KMS-11 (cell line): ENCODE measurements around the gene LRTM1.

Experiments used
- H2AFZ ChIP-seq: fragments of 200-600 bp; sonication (generic); 2 replicates; pipeline ENCODE4 v1.6.1; 2016; ENCODE audit warnings: antibody characterized with exemption, mixed run types, low read depth
- H3K27ac ChIP-seq: fragments of 200-600 bp; sonication (generic); 2 replicates; pipeline ENCODE4 v1.6.1; 2016; ENCODE audit warnings: mild to moderate bottlenecking, mixed run types
- H3K27me3 ChIP-seq: fragments of 200-600 bp; sonication (generic); 2 replicates; pipeline ENCODE4 v1.6.1; 2017; ENCODE audit warnings: mild to moderate bottlenecking, low read depth, mixed run types, moderate library complexity; ENCODE audit not compliant: insufficient read depth
- H3K36me3 ChIP-seq: fragments of 200-600 bp; sonication (generic); 2 replicates; pipeline ENCODE4 v1.6.1; 2017; ENCODE audit warnings: mild to moderate bottlenecking, mixed run types; ENCODE audit not compliant: insufficient read depth
- H3K4me1 ChIP-seq: fragments of 200-600 bp; sonication (generic); 2 replicates; pipeline ENCODE4 v1.6.1; 2016; ENCODE audit warnings: mild to moderate bottlenecking, low read depth, mixed run types; ENCODE audit not compliant: poor library complexity, severe bottlenecking
- H3K4me2 ChIP-seq: fragments of 200-600 bp; sonication (generic); 2 replicates; pipeline ENCODE4 v1.7.0; 2016; ENCODE audit warnings: mild to moderate bottlenecking, mixed run types
- H3K4me3 ChIP-seq: fragments of 200-600 bp; sonication (generic); IDR thresholded peaks from 2 replicates; pipeline ENCODE4 v1.6.1; 2017; ENCODE audit warnings: low read depth, low read length, mixed read lengths; ENCODE audit not compliant: insufficient read depth
- H3K79me2 ChIP-seq: fragments of 200-600 bp; sonication (generic); 2 replicates; pipeline ENCODE4 v1.6.1; 2016; ENCODE audit warnings: low read depth, mixed run types; ENCODE audit not compliant: insufficient read depth
- H3K9ac ChIP-seq: fragments of 200-600 bp; sonication (generic); 2 replicates; pipeline ENCODE4 v1.6.1; 2016; ENCODE audit warnings: mild to moderate bottlenecking, mixed run types
- H4K20me1 ChIP-seq: fragments of 200-600 bp; sonication (generic); 2 replicates; pipeline ENCODE4 v1.6.1; 2016; ENCODE audit warnings: mild to moderate bottlenecking, mixed run types; ENCODE audit not compliant: insufficient read depth
- TF ChIP-seq, protein P1 (sequence below): fragments of 200-600 bp; sonication (generic); conservative IDR thresholded peaks from 2 replicates; pipeline ENCODE4 v1.6.1; 2017; ENCODE audit warnings: low read depth, mild to moderate bottlenecking, antibody characterized with exemption, low read length, moderate library complexity, mixed read lengths

LRTM1 gene

DNA sequence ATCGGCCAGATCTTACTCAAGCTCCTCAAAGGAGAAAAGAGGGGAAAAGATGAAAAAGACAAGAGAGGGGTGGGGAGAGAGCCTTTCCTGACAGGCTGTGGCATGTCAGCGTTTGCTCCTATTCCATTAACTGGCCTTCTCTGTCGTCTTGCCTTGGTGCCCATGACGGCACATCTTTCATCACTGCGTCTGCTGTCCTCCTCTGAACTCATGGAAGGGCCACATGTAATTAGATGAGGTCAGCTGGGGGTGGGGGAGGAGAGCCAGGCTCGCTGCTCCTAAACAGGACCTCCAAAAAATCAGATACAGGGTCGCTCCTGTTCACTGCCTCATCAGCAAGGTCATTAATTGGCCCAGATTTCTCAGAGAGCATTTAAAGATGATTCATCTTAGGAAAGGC lies 49.7 kb downstream of the LRTM1 start:
- Histone ChIP-seq H3K4me1 (no peaks in the 10 kb centered on the region), H4K20me1 (no peaks in the 10 kb centered on the region), H3K27ac (no peak overlapping the region), H3K36me3 (no peaks in the 10 kb centered on the region), H2AFZ (no peak overlapping the region), H3K79me2 (no peaks in the 10 kb centered on the region), H3K9ac (no peak overlapping the region), H3K27me3 (no peaks in the 10 kb centered on the region), H3K4me3 (no peak overlapping the region), H3K4me2 (no peak overlapping the region)
- TF ChIP-seq, protein P1, sequence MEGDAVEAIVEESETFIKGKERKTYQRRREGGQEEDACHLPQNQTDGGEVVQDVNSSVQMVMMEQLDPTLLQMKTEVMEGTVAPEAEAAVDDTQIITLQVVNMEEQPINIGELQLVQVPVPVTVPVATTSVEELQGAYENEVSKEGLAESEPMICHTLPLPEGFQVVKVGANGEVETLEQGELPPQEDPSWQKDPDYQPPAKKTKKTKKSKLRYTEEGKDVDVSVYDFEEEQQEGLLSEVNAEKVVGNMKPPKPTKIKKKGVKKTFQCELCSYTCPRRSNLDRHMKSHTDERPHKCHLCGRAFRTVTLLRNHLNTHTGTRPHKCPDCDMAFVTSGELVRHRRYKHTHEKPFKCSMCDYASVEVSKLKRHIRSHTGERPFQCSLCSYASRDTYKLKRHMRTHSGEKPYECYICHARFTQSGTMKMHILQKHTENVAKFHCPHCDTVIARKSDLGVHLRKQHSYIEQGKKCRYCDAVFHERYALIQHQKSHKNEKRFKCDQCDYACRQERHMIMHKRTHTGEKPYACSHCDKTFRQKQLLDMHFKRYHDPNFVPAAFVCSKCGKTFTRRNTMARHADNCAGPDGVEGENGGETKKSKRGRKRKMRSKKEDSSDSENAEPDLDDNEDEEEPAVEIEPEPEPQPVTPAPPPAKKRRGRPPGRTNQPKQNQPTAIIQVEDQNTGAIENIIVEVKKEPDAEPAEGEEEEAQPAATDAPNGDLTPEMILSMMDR: no peak

DNA sequence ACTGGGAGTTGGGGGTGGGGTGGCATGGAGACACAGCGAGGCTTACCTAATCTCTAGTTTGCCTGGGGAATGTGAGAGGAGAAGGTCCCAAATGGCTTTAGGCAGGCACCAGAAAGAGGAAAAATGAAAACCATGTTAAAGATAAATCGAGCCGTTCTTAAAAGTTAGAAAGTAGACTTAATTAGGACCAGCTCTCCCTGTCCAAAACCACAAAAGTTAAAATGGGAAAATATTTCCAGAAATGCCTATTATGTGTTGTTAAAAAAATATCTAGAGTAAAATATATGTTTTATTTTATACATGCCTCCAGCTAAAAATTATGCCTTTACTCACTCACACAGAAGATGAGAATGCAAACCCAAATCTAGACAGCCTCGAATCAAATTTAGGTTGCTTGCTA lies 50.1 kb downstream of the LRTM1 start:
- Histone ChIP-seq H3K4me2 (no peak overlapping the region), H3K4me3 (no peak overlapping the region), H2AFZ (no peak overlapping the region), H3K27ac (no peak overlapping the region), H3K79me2 (no peaks in the 10 kb centered on the region), H4K20me1 (no peaks in the 10 kb centered on the region), H3K36me3 (no peaks in the 10 kb centered on the region), H3K4me1 (no peaks in the 10 kb centered on the region), H3K9ac (no peak overlapping the region), H3K27me3 (no peaks in the 10 kb centered on the region)
- TF ChIP-seq, protein P1: no peak

DNA sequence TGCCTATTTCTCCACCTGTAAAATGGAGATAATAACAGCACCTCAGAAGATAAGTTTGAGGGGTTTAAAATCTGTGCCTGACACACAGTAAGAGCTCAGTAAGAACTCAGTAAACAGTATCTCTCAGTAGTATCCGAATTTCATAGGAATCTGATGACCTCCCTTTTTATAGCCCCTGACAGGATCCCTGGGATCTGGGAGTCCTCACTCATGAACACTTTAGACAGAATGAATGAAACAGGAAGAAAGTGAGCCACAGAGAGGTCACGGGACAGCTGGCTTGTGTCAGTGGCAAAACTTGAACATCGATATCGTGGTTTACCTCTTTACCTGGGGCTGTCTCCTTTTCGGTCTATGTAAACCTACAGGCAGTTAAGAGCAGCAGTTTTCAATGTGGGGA lies 51.2 kb downstream of the LRTM1 start:
- Histone ChIP-seq H3K4me3 (no peak overlapping the region), H3K27ac (no peak overlapping the region), H3K4me2 (no peak overlapping the region), H3K9ac (no peak overlapping the region), H3K27me3 (no peaks in the 10 kb centered on the region), H4K20me1 (no peaks in the 10 kb centered on the region), H2AFZ (no peak overlapping the region), H3K4me1 (no peaks in the 10 kb centered on the region), H3K79me2 (no peaks in the 10 kb centered on the region), H3K36me3 (no peaks in the 10 kb centered on the region)
- TF ChIP-seq, protein P1: no peak

DNA sequence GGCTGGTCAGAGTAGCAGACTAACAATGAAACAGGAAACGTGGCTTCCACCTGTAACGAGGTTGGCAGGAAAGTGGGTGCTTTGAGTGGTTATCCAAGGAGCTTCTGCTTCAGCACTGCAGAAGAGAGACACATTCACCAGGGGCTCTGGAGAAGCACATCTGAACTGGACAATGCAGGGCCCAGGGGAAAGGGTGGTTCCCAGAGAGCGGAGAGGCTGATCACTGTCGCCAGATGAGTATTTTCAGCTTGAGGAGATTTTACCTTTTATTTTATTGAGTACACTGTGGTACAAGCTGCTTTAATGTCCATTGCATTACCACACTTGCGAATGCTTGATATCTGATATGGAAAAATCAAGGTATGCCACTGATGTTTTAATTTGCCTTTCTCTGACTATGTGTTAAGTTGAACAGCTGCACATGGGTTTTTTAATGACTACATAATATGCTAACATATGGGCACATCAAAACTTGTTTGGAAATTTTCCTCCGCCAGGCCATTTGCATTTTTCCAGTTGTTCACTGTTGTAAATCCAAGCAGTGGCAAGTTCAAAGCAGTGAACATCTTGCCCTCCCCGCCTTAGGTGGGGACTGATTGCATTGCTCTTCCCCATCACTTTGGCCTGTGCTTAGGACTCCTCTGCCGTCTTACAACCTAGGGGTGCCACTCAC lies 52.1 kb downstream of the LRTM1 start:
- Histone ChIP-seq H2AFZ (no peak overlapping the region), H4K20me1 (no peaks in the 10 kb centered on the region), H3K4me2 (no peak overlapping the region), H3K36me3 (no peaks in the 10 kb centered on the region), H3K27me3 (no peaks in the 10 kb centered on the region), H3K4me1 (no peaks in the 10 kb centered on the region), H3K4me3 (no peak overlapping the region), H3K9ac (no peak overlapping the region), H3K79me2 (no peaks in the 10 kb centered on the region), H3K27ac (no peak overlapping the region)
- TF ChIP-seq, protein P1: no peak
